ENCODE measurements around the gene RPS18. TPM values are rescaled to one million over a fixed set of nuclear protein-coding genes. Genes with fewer than 3 reads are reported as not detected.

RPS18 gene
- total and polyA plus RNA-seq, 2 of the 13 experiments (the other 11 are each of a cell fraction or from before 2014, with no cell fraction given), result 3,896 to 5,806 TPM

- Histone ChIP-seq H2AFZ (ENCODE audit: low read length) (no peak overlapping the region), H3K9ac (ENCODE audit: insufficient read depth, low read depth, low read length) (peak overlapping the region; percentile 95), H3K4me1 (ENCODE audit: insufficient read depth, low read length) (peaks cover 48% of the 10 kb centered on the region), H3K9me3 (ENCODE audit: low read length) (no peaks in the 10 kb centered on the region), H3K4me3 (replicated peaks in 1 of 3; ENCODE audit: insufficient read depth in 1 of 3, low read depth in 2 of 3, low read length in 3 of 3) (peak overlapping the region; percentile 75 to 89 (median 80)), H3K27me3 (ENCODE audit: control insufficient read depth in 1 of 2, insufficient read depth in 2 of 2, low read length in 2 of 2) (no peaks in the 10 kb centered on the region; a peak in 1 of 5 replicates), H3K36me3 (replicated peaks in 1 of 2; ENCODE audit: control insufficient read depth in 1 of 2, insufficient read depth in 2 of 2, low read length in 2 of 2) (peaks cover 19 to 46% of the 10 kb centered on the region in 2 experiments), H4K20me1 (ENCODE audit: insufficient read depth, low read length) (peaks cover 33% of the 10 kb centered on the region), H3K79me2 (ENCODE audit: insufficient read depth, low read length) (peaks cover 46% of the 10 kb centered on the region), H3K4me2 (ENCODE audit: low read depth, low read length) (peak overlapping the region; percentile 89), H3K27ac (ENCODE audit: extremely low read length, insufficient read depth, low read length) (peak overlapping the region; percentile 95)
- 67% methylated on average over 14 of the region's 14 CpGs for WGBS (ENCODE audit: low lambda C conversion rate)
- no TSS peak for BruUV-seq (replicated peaks)
- peak; percentile 23 for FAIRE-seq
- DNase-seq (ENCODE audit: low spot score), result no peak
- in situ Hi-C loops (cut with HindIII; ENCODE audit: extremely low pct_ligation_motif_present, low pct_unique_long_range_greater_than_20kb), result no loop called here
- CTCF ChIA-PET (ENCODE audit: low intra/inter-chr PET ratio, low total read pairs), result no interaction called here
- POLR2A ChIA-PET, result interaction anchor here (0.6 to 1.3 kb wide), 2 partner anchors 25 to 44 kb away, joined by 3 read pairs; no protein-coding TSS in a partner anchor
- ATAC-seq, result no peak
- intact Hi-C loops (cut with micrococcal nuclease; ENCODE audit: unreplicated experiment), result loop anchor here (5.0 kb wide), 1 partner anchor 38 kb away; the partner anchor contains the start of gene TAPBP
- TF ChIP-seq MEIS1 (CRISPR knock-in tag; IDR thresholded peaks at IDR 0.05; ENCODE audit: borderline replicate concordance) (no peak), ZFY (CRISPR knock-in tag; IDR thresholded peaks at IDR 0.05) (peak; percentile 28; the same call in 1 of the 2 replicates), ZNF570 (CRISPR knock-in tag; IDR thresholded peaks at IDR 0.05; ENCODE audit: borderline replicate concordance) (no peak), POLR2A (IDR thresholded peaks at IDR 0.05; ENCODE audit: insufficient read depth in 1 of 2, low read depth in 2 of 2, low read length in 2 of 2) (peak; percentile 36 to 48; a peak in 3 of 4 replicates), ZNF598 (CRISPR knock-in tag; IDR thresholded peaks at IDR 0.05; ENCODE audit: borderline replicate concordance) (peak; percentile 71; the same call in 1 of the 2 replicates), ETS1 (CRISPR knock-in tag; IDR thresholded peaks at IDR 0.05) (no peak), SNAPC4 (CRISPR knock-in tag; IDR thresholded peaks at IDR 0.05) (no peak), ZNF770 (CRISPR knock-in tag; IDR thresholded peaks at IDR 0.05) (peak; percentile 46; the same call in 1 of the 2 replicates), CREB3 (CRISPR knock-in tag; IDR thresholded peaks at IDR 0.05) (no peak), IRF2 (CRISPR knock-in tag; IDR thresholded peaks at IDR 0.05) (no peak), JUNB (CRISPR knock-in tag; IDR thresholded peaks at IDR 0.05; ENCODE audit: borderline replicate concordance) (no peak), DMAP1 (CRISPR knock-in tag; IDR thresholded peaks at IDR 0.05) (0 out of 2 replicates have a peak, but pooled peaks have one; percentile 30), MTA1 (CRISPR knock-in tag; IDR thresholded peaks at IDR 0.05; ENCODE audit: borderline replicate concordance) (no peak)
Observed at GRCh38 chr6:33273924-33274902, 2.3 kb downstream of the RPS18 start.

Data from HepG2 (cell line).